Heart left ventricle (tissue), 16 donors: ENCODE measurements around the gene TRMT2B. TPM values are rescaled to one million over a fixed set of nuclear protein-coding genes. Genes with fewer than 3 reads are reported as not detected.

Source experiments
- ATAC-seq, 4 donors: fragments of 200-7000 bp; cut with Tn5 transposase; one replicate each; pipeline ENCODE4 v1.9.1; 2020 to 2022; ENCODE audit warnings: moderate library complexity in 4 of 4, mild to moderate bottlenecking in 3 of 4, moderate number of reproducible peaks in 1 of 4
- DNase-seq, 5 donors: peaks; one replicate each; pipeline ENCODE4 v3.0.0-alpha.2; 2020
- H3K27ac ChIP-seq, 12 donors: fragments of 200-600 bp; sonication (generic) in 4 of 12; one replicate each; pipeline versions ENCODE4 v1.5.0 to v1.8.0; 2016 to 2022; ENCODE audit warnings: mild to moderate bottlenecking in 2 of 12
- H3K27me3 ChIP-seq, 9 donors: fragments of 200-600 bp; sonication (generic) in 2 of 9; one replicate each; pipeline versions ENCODE4 v1.5.1 to v1.8.0; 2016 to 2022; ENCODE audit warnings: mild to moderate bottlenecking in 3 of 9
- H3K36me3 ChIP-seq, 9 donors: fragments of 200-600 bp; sonication (generic) in 2 of 9; one replicate each; pipeline versions ENCODE4 v1.5.0 to v1.8.0; 2018 to 2022; ENCODE audit warnings: mild to moderate bottlenecking in 2 of 9
- H3K4me1 ChIP-seq, 12 donors: fragments of 200-600 bp; sonication (generic) in 4 of 12; one replicate each; pipeline versions ENCODE4 v1.5.0 to v1.8.0; 2016 to 2022; ENCODE audit warnings: mild to moderate bottlenecking in 3 of 12
- H3K4me3 ChIP-seq, 12 donors: fragments of 200-600 bp; sonication (generic) in 4 of 12; one replicate each; pipeline versions ENCODE4 v1.5.0 to v1.8.0; 2017 to 2022; ENCODE audit warnings: mild to moderate bottlenecking in 9 of 12, moderate library complexity in 4 of 12
- H3K9me3 ChIP-seq, 12 donors: fragments of 200-600 bp; sonication (generic) in 4 of 12; one replicate each; pipeline versions ENCODE4 v1.5.0 to v1.8.0; 2016 to 2022; ENCODE audit warnings: mild to moderate bottlenecking in 1 of 12
- POLR2A ChIP-seq, 2 donors: fragments of 450-650 bp; IDR thresholded peaks; one replicate each; pipeline ENCODE4 v1.6.1; 2017; ENCODE audit warnings: antibody characterized with exemption in 2 of 2, mild to moderate bottlenecking in 2 of 2, moderate library complexity in 2 of 2
- WGBS, 4 donors: extraction: QIAGEN DNeasy Blood & Tissue Kit in 2 of 4; methylation state at CpG; one replicate each; pipeline versions ENCODE4 v1.1.5 to v1.1.7; 2013 to 2018; 5-methylcytosine and 5-hydroxymethylcytosine counted together
- intact Hi-C, 10 donors: fragments of 100-400 bp; cut with DNase I; formaldehyde crosslinking; loops; one replicate each; pipeline versions ENCODE4 v1.11.1 to v1.14.2; 2022
- polyA plus RNA-seq, 2 donors: library from polyadenylated mRNA; stranded (reverse); fragments of 200-250 nt; gene quantifications; one replicate each; pipeline ENCODE4 v1.2.3, GENCODE V29; 2013
- total RNA-seq, 9 donors: library from RNA; depleted of rRNA in 2 of 9; stranded (reverse); fragments of >200 nt in 2 of 9; fragmentation: NEBNext Ultra II Directional in 3 of 9; extraction: Animal tissue kit (Norgen Biotek cat#: 25700) in 3 of 9; gene quantifications; one replicate each; pipeline versions ENCODE4 v1.1.0 to v1.2.4, GENCODE V29; 2016 to 2023
- TF ChIP-seq, protein P1 (sequence below), 12 donors: fragments of 200-600 bp; sonication (generic) in 4 of 12; IDR thresholded peaks; one replicate each; pipeline versions ENCODE4 v1.5.0 to v1.8.0; 2018 to 2022; ENCODE audit warnings: antibody characterized with exemption in 12 of 12, mild to moderate bottlenecking in 5 of 12
- donor health status: ischemic (EF 13 %, LVEDD 7.1; RV severe dilation, severe dysfunction).
- donor health status: healthy with polysubstance abuse.
- donor health status: DM: no; HTN: yes; CAD: no.
- donor health status: DM: no; HTN: no; CAD: no.
- donor health status: ischemic (EF 25% LVEDD 6.9; RV normal size, moderate dysfunction).
- donor health status: ischemic (EF 25% LVEDD 5.7; RV mildly dilated, moderate dysfunction).
- donor health status: healthy.
- donor health status: DM: yes; HTN: yes; CAD: no.
- donor health status: ischemic (EF 35%, LVEDD 5.7; RV mildly dilated, moderate dysfunction).
- donor health status: nonischemic (EF 11% LVEDD 7.7; RV severe dilation, severe dysfunction).
- donor health status: DM: yes; HTN: yes; CAD: no.
- donor health status: PGD.
- donor health status: ischemic (EF 29% LVEDD 5.4; RV normal size, mild dysfunction).
- donor health status: nonischemic (EF 23%, LVEDD 6.1; RV moderate dilation, normal function).

The TRMT2B gene
- total and polyA plus RNA-seq, 11 donors = 11.9 to 21.6 (median 18.1) TPM

DNA sequence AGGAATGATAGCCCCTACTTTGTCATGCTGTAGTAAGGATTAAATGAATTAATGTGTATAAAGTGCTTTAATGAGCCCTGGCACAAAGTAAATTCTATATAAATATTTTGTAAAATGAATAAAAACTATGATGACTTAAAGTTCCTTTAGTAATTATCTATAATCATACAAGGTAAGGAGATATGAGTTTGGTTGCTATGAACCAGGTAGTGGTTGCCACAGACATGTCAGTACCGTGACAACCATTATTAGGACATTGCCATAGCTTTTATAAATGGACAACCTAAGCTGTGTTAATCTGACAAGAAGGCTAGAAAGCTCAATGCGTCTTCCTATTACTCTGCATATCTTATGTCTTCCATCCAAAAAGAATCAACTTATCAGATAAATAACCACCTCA lies 82.5 kb downstream of the TRMT2B start, which contains the start of gene ARL13A:
Gene ARL13A (plus strand): TSS at position 301 of the 400 bp plus-strand sequence. CDS start 3,982 bp downstream, outside the sequence.
- Histone ChIP-seq H3K9me3 (no peaks in the 10 kb centered on the region), H3K4me3 (no peak within 1 kb of the TSS), H3K27me3 (no peaks in the 10 kb centered on the region), H3K4me1 (no peaks in the 10 kb centered on the region), H3K36me3 (no peaks in the 10 kb centered on the region), H3K27ac (no peak within 1 kb of the TSS)
- DNase-seq (no peak), ATAC-seq (no peak)
- WGBS, 4 donors = 66 to 97% (median 79%) methylated on average over 2 of the region's 2 CpGs
- intact Hi-C loops = no loop called here
- TF ChIP-seq, protein P1, sequence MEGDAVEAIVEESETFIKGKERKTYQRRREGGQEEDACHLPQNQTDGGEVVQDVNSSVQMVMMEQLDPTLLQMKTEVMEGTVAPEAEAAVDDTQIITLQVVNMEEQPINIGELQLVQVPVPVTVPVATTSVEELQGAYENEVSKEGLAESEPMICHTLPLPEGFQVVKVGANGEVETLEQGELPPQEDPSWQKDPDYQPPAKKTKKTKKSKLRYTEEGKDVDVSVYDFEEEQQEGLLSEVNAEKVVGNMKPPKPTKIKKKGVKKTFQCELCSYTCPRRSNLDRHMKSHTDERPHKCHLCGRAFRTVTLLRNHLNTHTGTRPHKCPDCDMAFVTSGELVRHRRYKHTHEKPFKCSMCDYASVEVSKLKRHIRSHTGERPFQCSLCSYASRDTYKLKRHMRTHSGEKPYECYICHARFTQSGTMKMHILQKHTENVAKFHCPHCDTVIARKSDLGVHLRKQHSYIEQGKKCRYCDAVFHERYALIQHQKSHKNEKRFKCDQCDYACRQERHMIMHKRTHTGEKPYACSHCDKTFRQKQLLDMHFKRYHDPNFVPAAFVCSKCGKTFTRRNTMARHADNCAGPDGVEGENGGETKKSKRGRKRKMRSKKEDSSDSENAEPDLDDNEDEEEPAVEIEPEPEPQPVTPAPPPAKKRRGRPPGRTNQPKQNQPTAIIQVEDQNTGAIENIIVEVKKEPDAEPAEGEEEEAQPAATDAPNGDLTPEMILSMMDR (IDR thresholded peaks at IDR 0.05) = no peak
- TF ChIP-seq POLR2A (IDR thresholded peaks at IDR 0.05) = no peak

DNA sequence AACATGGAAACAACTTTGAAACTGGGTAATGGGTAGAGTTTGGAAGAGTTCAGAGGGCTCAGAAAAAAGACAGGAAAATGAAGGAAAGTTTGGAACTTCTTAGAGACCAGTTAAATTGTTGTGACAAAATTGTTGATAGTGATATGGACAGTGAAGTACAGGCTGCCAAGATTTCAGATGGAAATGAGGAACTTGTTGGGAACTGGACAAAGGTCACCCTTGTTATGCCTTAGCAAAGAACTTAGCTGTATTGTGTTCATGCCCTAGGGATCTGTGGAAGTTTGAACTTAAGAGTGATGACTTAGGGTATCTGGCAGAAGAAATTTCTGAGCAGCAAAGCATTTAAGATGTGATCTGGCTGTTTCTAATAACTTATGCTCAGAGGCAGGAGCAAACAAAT lies 87.5 kb downstream of the TRMT2B start:
- H3K27me3 ChIP-seq = no peaks in the 10 kb centered on the region
- no peak for DNase-seq
- intact Hi-C loops = no loop called here

DNA sequence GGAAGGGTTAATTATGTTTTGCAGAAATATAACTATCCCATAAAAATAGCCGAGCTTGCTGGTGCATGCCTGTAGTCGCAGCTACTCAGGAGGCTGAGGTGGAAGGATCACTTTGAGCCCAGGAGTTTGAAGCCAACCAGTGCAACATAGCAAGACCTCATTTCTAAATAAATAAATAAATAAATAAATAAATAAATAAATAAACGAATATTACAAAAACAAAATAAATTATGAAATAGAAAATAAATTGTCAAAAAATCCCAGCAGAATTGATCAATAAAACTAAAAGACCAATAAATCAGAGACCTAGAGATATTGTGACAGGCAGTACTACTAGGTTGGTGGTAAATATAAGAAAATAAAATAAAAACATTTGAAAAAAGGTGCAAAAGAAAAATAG lies 89.1 kb downstream of the TRMT2B start:
- no peak for DNase-seq
- Histone ChIP-seq H3K27ac (no peak overlapping the region), H3K4me3 (no peak overlapping the region), H3K9me3 (peaks cover 0 to 6% (median 0%) of the 10 kb centered on the region in 12 donors), H3K4me1 (no peaks in the 10 kb centered on the region), H3K27me3 (peaks cover 0 to 3% (median 0%) of the 10 kb centered on the region in 9 donors), H3K36me3 (no peaks in the 10 kb centered on the region)
- 68 to 92% (median 79%) methylated on average over 3 of the region's 3 CpGs for WGBS, 4 donors
- TF ChIP-seq POLR2A (IDR thresholded peaks at IDR 0.05) = no peak
- TF ChIP-seq, protein P1 (IDR thresholded peaks at IDR 0.05) = no peak
- ATAC-seq = no peak
- intact Hi-C loops = no loop called here

More for the DNA sequence above, 87.5 kb downstream of the TRMT2B start:
- Histone ChIP-seq H3K4me1 (no peaks in the 10 kb centered on the region), H3K27ac (no peak overlapping the region), H3K36me3 (no peaks in the 10 kb centered on the region), H3K9me3 (peaks cover 0 to 6% (median 0%) of the 10 kb centered on the region in 12 donors), H3K4me3 (no peak overlapping the region)
- ATAC-seq = no peak
- TF ChIP-seq, protein P1 (IDR thresholded peaks at IDR 0.05) = no peak
- no peak for TF ChIP-seq POLR2A (IDR thresholded peaks at IDR 0.05)

Other genes starting within 250 kb of the TRMT2B start
- 10 to 100 TPM in 1 of 9 donors, 1 to 10 TPM in 8; 5.6 to 11.6 (median 8.6) TPM for gene CSTF2, start 231.7 kb downstream of the TRMT2B start, total RNA-seq
- gene CSTF2, start 231.7 kb downstream of the TRMT2B start, polyA plus RNA-seq = 10 to 100 TPM in 1 of 2 donors, 1 to 10 TPM in 1; 2.6 to 13.1 TPM
- under 1 TPM in 1 of 9 donors, not detected in 8; 0.57 TPM for gene NOX1, start 177.8 kb downstream of the TRMT2B start, total RNA-seq
- not detected for gene NOX1, start 177.8 kb downstream of the TRMT2B start, polyA plus RNA-seq
- gene XKRX, start 123.2 kb downstream of the TRMT2B start, total RNA-seq = under 1 TPM in 1 of 9 donors, not detected in 8; 0.19 TPM
- under 1 TPM in 1 of 2 donors, not detected in 1; 0.10 TPM for gene XKRX, start 123.2 kb downstream of the TRMT2B start, polyA plus RNA-seq
- not detected for gene ARL13A, start 82.4 kb downstream of the TRMT2B start, total RNA-seq
- not detected for gene ARL13A, start 82.4 kb downstream of the TRMT2B start, polyA plus RNA-seq
- 1 to 10 TPM in 1 of 9 donors, under 1 TPM in 3, not detected in 5; 0.12 to 1.1 (median 0.14) TPM for gene TMEM35A, start 26.8 kb upstream of the TRMT2B start, total RNA-seq
- gene TMEM35A, start 26.8 kb upstream of the TRMT2B start, polyA plus RNA-seq = under 1 TPM; 0.04 to 0.15 TPM
- gene CENPI, start 46.1 kb upstream of the TRMT2B start, total RNA-seq = 1 to 10 TPM in 1 of 9 donors, under 1 TPM in 8; 0.20 to 3.3 (median 0.30) TPM
- under 1 TPM; 0.42 to 0.71 TPM for gene CENPI, start 46.1 kb upstream of the TRMT2B start, polyA plus RNA-seq
- gene DRP2, start 167.7 kb upstream of the TRMT2B start, total RNA-seq = under 1 TPM in 5 of 9 donors, not detected in 4; 0.05 to 0.11 (median 0.08) TPM
- gene DRP2, start 167.7 kb upstream of the TRMT2B start, polyA plus RNA-seq = under 1 TPM; 0.01 to 0.04 TPM
- gene TAF7L, start 239.2 kb upstream of the TRMT2B start, total RNA-seq = not detected
- gene TAF7L, start 239.2 kb upstream of the TRMT2B start, polyA plus RNA-seq = under 1 TPM in 1 of 2 donors, not detected in 1; 0.04 TPM